Panc1 (cell line): ENCODE results near the gene DES.

Experiments used
- CTCF ChIP-seq: fragments of 450-650 bp; IDR thresholded peaks from 2 replicates; pipeline ENCODE4 v1.5.1; 2017; ENCODE audit warnings: mild to moderate bottlenecking
- POLR2AphosphoS5 ChIP-seq: IDR thresholded peaks from 2 replicates; pipeline ENCODE4 v1.6.1; 2012; ENCODE audit warnings: mild to moderate bottlenecking, low read depth, low read length, moderate library complexity
- REST ChIP-seq, 2 experiments: IDR thresholded peaks; 2 replicates each; pipeline ENCODE4 v1.6.1; 2011 to 2012; ENCODE audit warnings: low read depth in 2 of 2, control low read depth in 1 of 2, low read length in 1 of 2, mild to moderate bottlenecking in 1 of 2, moderate library complexity in 1 of 2; ENCODE audit not compliant: insufficient read depth in 1 of 2
- TCF7L2 ChIP-seq: IDR thresholded peaks from 2 replicates; pipeline ENCODE4 v1.6.1; 2011; ENCODE audit warnings: mild to moderate bottlenecking, low read depth, low read length, inconsistent platforms

GRCh38 chr2:219467736-219468075 is 49.5 kb downstream of the DES start:
- TF ChIP-seq CTCF (no peak), TCF7L2 (no peak), REST (IDR thresholded peaks at IDR 0.05; ENCODE audit: insufficient read depth in 1 of 2, low read depth in 2 of 2, low read length in 1 of 2) (no peak), POLR2AphosphoS5 (no peak)
